Left ventricle myocardium superior (tissue), 1 donor: Measurements from ENCODE around the gene NADK2. TPM values are rescaled to one million over a fixed set of nuclear protein-coding genes. Genes with fewer than 3 reads are reported as not detected.

ENCODE experiments used
- ATAC-seq: fragments of 200-7000 bp; cut with Tn5 transposase; one replicate; pipeline ENCODE4 v1.9.1; 2020; ENCODE audit warnings: mild to moderate bottlenecking, moderate library complexity
- DNase-seq: peaks from one replicate; pipeline ENCODE4 v3.0.0-alpha.2; 2020
- intact Hi-C: fragments of 100-400 bp; cut with micrococcal nuclease; formaldehyde crosslinking; loops from one replicate; pipeline ENCODE4 v1.11.0; 2022
- total RNA-seq: library from RNA; stranded (reverse); fragmentation: NEBNext Ultra II Directional; extraction: Animal tissue kit (Norgen Biotek cat#: 25700); gene quantifications from one replicate; pipeline ENCODE4 v1.2.1, GENCODE V29; 2021
- donor health status: DM: no; HTN: yes; CAD: no; lungs with severe emphysema.

Gene NADK2
- total RNA-seq, 1 donor from 2014 or later: 41.3 TPM

DNA sequence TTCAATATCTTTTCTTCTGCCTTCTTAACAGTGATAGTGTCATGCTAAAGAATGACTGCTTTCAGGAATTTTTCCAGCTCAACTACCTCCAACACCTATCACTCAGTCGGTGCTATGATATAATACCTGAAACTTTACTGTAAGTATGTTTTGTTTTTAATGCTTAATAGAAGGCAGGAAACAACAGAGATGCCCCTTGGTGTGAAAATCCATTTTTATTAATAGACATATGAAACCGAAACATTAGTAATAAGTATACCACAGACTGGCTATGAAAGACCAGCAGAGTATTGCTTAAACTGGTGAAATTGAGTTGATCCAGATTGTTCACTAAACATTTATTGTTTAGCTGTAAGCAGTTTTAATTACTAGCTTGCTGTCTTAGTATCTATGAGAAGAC, 64.6 kb downstream of the NADK2 start:
- intact Hi-C loops: no loop called here

DNA sequence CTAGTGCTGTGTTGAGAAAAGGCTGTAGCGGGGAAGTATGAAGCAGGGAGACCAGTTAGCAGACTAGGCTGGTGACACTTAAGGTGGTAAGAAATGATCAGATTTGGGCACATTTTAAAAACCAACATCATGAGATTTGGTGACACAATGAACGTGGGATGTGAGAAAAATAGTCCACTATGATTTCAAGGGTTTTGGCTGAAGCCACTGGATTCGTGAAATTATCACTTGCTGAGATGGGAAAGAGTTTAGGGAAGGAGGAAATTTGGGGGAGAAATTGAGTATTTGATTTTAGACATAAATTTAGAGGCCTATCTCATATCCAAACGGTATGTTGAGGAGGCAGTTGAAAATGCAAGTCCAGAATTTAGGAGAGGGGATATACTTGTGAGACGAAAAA, 66.7 kb downstream of the NADK2 start:
- intact Hi-C loops: no loop called here
- DNase-seq: no peak
- no peak for ATAC-seq

More for the DNA sequence above, 64.6 kb downstream of the NADK2 start:
- DNase-seq (no peak), ATAC-seq (no peak)

DNA sequence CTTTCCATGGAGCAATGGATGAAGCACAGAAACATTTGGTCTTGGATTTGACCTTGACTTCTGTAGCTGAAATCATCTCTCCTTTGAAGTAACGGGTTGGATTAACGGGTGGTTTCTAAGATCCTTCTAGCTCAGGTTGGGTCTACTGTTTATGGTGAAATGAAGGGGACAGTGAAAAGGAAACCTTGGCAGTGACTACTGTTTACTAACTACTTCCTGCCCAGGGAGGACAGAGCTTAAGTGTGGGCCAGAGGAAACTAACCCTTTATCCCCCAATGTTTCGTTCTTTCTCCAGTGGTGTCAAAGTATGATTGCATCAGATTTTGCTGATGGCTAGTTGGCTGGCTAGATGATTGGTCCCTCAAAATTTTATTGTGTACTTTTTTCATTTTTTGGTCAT, 67.6 kb downstream of the NADK2 start:
- intact Hi-C loops: no loop called here
- DNase-seq: no peak
- ATAC-seq: no peak

DNA sequence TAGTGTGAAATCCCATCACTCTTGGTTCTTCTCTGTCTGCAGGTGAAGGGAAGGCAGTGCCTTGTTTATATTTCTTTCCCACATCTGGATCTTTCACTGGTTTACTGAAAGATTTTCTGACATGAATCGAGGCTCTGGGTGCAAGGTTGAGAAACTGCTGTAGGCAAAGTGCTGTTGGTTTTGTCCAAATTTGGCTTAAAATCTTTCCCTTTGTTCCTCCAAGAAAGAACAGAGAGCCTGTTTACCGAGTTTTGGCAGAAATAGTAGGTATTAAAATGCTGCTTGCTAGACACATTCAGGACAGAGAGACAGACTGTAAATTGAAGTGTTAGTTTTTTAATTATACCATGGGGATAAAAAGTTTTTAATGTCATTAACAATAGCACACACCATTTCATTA, 68.3 kb downstream of the NADK2 start:
- ATAC-seq (no peak), DNase-seq (no peak)
- intact Hi-C loops: no loop called here

DNA sequence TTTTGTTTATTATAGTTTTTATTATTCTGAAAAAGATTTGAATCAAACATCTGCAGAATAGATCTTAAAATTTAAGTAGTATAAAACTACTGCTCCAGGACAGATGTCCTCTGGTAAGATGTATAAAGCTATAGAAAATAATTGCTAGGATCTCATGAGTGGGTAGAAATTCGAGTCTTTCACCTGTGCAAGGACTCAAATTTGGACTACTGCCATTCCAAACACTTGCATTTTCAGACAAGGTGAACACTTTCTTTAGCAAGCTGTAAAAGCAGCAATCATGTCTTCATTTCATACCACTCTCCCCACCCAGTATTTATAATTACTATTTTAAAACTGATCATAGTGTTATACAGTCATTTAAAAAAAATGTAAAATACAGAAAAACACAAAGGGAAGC, 69.1 kb downstream of the NADK2 start:
- no peak for ATAC-seq
- intact Hi-C loops: no loop called here
- DNase-seq: no peak

DNA sequence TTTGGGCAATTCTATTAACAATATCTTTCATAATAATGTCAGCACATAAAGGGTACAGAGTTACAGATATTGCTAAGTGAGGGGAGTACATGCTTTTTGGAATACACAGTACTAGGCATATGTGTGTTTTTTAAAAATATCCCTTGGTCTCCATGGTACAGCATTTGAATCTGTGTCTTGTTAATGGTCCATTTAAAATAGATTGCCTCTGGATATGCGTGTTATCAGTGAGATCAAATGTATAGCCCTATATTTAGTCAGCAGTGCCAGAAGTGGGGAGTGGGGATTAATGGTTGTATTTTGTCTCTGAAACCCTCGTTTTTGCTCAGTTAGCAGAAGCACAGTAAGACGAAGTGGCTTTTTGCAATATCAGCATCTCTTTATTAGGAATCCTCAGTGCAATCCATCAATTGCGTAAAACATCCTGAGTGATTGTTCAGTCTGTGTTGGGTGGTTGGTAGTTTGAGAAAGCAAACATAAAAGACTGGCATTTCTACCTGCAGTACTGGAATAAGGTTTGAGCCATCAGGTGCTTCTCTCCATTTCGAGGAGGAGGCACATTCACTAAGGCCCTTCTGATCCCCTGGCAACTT, 70.8 kb downstream of the NADK2 start:
- ATAC-seq (no peak), DNase-seq (no peak)
- intact Hi-C loops: no loop called here

DNA sequence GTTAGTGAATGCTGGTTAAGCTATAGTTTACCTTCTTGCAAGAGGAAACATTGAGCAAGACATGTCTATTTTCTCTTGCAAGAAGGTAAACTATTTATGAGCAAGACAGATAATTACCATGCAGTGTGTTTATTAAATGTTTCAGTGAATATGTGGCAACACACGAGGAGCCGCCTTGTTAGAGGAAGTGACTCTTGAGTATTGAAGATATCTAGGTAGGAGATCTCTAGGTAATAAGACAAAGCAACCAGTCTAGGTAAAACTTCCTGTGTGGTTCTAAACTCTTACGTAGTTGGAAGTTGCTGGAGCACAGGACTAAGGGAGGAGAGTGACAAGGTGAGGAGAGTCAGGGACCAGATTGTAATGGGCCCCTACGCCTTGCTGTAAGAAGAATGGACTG, 73.0 kb downstream of the NADK2 start:
- intact Hi-C loops: no loop called here
- no peak for ATAC-seq
- no peak for DNase-seq

DNA sequence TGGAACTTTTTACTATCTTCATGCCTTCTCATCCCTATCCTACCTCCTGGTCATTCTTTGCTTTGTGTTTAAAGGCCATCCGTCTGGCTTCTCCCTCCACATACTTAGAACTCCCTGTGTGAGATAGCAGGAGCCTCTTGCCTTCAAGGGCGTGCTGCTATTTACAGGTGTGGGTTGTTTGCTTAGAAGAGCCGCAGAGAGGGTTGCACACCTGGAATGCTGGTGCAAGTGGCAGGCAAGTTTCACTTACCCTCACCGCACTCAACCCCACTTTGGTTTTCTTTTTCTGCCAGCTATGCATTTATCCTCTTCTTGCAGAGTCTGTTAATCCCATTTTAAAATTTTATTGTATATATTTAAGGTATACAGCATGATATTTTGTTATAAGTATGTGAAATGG, 77.3 kb downstream of the NADK2 start:
- ATAC-seq (no peak), DNase-seq (no peak)
- intact Hi-C loops: no loop called here

DNA sequence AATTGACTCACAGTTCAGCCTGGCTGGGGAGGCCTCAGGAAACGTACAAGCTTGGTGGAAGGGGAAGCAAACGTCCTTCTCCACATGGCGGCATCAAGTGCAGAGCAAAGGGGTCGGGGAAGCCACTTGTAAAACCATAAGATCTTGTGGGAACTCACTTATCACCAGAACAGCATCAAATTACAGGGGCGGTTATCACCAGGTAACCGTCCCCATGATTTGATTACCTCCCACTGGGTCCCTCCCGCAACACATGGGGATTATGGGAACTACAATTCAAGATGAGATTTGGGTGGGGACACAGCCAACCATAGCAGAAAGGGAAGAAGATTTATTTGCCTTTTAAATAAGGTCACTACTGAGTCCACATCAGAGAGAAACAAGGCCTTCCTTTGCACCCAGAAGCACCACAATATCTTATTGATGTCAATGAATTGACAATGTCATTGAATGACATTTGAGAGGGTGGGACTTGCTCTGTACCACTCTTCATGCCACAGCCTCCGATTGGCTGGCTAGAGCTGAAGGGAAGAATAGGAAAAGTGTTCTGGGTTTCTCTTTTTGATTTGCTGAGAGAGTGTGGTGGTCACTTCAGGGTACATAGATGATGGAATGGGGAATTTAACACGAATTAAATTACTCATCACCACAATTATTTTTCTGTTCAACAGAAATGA, 78.8 kb downstream of the NADK2 start:
- no peak for DNase-seq
- intact Hi-C loops: no loop called here
- no peak for ATAC-seq

DNA sequence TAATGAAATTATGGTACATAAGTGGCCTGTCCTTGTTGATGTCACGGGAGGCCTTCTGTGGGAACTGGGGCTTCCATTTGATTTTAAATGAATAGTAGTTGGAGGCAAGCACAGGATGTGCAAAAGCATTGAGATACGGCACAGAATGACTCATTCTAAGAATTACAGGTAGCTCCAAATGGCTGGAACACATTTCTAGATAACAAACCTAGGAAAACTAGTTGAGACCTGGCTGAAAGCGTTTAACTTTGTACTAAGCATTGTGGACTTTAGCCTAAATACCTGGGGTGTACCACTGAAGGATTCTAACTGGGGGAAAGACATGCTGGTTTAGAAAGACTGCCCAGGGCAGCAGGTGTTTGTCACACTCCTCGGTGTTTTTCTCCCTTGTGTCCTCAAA, 80.4 kb downstream of the NADK2 start:
- DNase-seq (no peak), ATAC-seq (no peak)
- intact Hi-C loops: no loop called here

DNA sequence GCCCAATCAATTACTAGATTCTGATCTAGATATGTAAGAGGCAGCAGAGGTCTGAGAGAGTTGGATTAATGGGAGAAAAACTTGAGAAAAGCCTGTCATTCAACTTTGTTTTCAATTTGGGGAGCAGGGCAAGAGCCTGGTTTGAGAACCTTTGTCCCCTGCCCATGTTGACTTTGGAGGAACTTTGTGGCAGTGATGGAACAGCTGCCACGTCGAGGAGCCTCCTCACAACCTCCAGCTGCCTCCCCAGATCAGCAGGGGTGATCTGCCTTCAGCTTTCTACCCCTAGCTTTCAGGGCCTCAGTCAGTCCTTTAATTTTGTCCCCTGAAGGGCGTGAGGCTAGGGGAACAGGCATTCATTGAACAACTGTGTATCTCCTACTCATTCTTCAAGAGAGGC, 81.1 kb downstream of the NADK2 start:
- DNase-seq (no peak), ATAC-seq (no peak)
- intact Hi-C loops: no loop called here

DNA sequence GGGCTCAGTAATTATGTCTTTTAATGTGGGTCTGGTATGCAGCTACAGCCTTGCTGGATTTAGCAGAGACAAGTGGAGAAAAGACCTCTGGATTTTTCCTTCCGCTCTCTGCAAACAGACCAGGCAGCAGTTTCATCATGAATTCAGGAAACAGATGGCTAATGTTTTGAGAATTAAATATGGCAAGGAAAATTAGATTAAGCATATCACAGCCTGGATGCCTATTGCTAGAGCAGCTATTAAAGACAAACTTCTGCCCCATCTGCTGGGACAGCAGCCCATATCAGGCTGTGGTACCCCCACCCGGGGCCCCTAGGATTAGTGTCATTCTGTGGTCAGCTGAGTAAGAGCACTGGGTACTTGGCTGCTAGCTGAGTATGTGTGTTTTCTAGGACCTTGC, 83.6 kb downstream of the NADK2 start:
- ATAC-seq (no peak), DNase-seq (no peak)
- intact Hi-C loops: no loop called here

DNA sequence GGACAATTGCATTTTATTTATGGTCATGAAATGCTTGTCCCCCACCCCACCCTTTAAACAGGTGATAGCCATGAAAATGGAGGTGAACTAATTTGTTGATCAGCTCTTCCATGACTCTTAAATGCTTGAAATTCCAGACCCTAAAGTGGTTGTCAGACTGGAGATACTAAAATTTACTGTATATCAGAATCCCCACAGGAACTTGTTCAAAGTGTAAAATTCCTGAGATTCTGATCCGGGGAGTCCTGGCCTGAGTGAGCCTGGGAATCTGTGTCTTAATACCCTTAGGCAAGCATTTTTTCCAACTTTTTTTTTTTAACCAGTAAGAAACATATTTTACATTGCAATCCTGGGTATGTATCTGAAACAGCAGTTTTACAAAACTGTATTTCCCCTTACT, 85.1 kb downstream of the NADK2 start:
- ATAC-seq (no peak), DNase-seq (no peak)
- intact Hi-C loops: no loop called here

DNA sequence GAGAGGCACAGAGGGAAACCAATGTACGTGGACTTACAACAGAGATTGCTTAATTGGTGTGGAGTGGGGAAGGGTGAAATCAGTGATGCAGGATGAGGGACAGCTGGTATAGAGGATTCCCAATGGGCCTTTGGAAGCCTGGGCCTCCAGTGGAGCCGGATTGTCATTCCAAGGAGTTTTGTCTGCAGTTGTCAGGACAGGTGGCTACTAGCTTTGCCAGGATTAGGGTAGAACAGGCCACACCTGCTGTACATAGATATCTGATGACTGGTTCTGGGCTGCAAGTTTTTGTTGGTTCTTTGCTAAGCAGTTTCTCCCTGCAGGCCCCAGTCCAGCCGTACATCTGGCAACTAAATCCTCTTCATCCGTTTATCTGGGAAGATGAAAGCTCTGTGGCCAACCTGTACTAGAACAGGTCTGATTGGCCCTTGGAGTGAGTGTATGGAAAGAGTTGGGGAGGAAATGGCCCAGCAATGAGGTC, 85.6 kb downstream of the NADK2 start:
- no peak for ATAC-seq
- DNase-seq: no peak
- intact Hi-C loops: no loop called here

DNA sequence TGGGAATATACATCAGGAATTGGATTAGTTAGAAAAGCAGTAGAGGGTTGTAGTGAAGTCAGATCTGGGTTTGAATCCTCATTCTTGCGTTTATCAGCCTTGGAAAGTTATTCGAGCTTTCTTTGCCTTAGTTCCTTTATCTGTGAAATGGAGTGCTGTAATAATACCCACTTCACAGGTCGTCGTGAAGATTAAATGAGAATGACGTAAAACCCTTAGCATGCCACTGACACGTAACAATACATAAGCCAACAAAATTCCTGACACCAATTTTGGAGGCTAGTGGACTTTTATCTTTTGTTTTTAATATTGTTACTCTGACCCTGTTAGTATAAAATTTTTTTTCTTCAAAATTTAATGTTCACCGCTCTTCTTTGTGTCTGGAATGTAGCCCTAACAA, 86.4 kb downstream of the NADK2 start:
- intact Hi-C loops: no loop called here
- ATAC-seq (no peak), DNase-seq (no peak)

DNA sequence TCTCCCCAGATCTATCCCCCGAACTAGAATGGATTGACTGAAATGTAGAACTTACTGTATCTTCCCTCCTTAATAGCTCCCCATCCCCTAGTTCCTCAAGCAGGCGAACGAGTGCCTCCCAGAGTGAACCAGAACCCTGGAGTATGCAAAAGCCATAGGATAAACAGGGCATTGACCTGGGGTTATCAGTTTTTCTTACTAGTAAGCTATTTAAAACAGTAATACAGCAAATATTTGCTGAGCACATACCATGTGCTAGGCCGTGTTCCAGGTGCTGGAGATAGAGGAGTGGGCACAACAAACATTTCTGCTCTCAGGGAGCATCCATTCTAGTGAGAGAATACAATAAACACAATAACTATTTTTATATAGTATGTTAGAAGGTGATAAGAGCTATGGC, 88.0 kb downstream of the NADK2 start:
- no peak for DNase-seq
- no peak for ATAC-seq
- intact Hi-C loops: no loop called here

DNA sequence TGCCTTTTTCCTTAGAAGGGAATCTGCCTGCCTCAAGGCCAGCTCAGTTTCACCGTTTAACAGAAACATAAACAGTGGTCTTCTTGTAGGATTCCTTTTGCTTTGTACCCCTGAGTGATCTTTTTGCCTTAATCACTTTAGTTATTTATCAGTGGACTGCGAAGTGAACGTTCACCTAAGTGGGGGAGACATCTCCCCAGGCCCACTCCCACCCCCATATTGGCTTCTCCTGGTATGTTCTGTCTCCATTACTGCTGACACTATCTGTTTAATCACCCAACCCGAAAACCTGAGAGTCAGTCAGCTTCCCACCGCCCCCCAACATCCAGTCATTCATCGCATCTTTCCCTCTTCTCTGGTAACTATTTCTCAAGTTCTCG, 88.4 kb downstream of the NADK2 start:
- intact Hi-C loops: no loop called here
- DNase-seq (no peak), ATAC-seq (no peak)

DNA sequence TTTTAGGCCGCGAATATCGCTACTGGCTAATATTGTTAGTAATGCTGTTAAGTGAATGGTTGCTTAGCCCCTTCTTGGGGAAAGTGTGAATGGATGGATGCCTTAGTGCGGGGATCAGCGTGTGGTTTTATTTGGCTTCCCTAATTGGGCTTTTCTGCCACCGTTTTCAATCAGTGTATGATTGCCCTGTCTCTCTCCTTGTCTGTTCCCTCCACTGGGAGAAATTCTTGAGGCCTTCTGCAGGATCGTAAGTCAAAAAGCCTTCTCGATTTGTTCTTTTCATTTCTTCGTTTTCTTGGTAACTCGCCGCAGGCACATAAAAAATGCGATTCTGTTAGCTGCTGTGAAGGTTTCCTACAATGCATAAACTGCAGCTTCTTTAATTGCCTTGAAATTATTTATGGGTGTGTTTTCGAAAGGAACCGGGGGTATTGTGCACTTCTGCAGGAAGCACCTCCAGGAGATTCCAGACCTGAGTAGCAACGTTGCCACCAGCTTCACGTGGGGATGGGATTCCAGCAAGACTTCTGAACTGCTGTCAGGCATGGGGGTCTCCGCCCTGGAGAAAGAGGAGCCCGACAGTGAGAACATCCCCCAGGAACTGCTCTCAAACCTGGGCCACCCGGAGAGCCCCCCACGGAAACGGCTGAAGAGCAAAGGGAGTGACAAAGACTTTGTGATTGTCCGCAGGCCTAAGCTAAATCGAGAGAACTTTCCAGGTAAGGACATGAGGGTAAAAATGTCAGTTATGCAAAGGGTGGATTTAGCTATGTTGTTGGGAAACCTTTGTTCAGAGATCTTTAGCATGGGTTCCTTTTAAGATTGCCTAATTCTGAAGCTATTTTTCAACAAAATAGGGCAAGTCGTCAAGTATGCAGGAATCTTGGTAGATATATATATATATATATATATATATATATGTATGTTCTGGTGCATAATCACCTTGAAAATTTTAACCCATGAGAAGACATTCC, 89.1 kb downstream of the NADK2 start:
- intact Hi-C loops: no loop called here
- DNase-seq (no peak), ATAC-seq (peak; percentile 8)

DNA sequence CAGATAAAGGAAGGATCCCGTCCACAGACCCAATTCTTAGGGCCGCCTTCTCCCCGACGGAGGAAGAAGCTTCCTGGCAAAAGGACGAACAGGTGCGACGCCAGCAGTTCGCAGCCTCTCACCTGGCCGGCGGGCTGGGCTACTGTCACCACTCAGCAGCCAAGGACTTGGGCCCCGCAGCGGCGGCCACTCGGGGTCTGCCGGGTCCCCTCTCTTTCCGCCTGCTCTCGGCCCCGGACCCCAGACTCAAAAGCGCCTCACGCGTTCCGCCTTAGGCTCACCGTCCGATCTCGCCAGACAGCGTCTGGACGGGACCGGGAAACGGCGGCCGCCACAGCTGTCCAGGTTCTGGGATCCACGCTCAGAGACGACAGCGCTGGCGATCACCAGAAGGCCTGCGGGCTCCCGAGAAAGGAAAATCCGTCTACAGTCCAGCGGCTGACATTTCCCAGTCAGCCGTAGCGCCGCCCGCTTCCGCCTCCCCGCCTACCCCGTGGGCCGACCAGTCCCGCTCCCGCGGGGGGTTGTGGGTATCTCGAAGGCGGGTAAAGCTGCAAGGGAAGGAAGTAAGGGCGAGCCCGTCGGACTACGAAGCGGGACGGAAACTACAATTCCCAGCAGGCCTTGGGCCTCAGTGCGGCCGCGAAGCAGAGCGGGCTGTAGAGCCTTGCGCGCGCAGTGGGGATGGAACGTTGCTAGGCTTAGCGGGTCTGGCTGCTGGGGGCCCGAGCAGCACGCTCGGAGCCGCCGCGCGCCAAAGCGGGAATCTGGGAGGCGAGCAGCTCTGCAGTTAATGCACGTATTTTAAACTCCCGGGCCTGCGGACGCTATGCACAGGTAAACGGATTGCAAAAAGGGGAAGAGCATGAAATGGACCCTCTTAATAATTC, 90.0 kb downstream of the NADK2 start, which contains the start of the genes LMBRD2 and SKP2:
LMBRD2 (minus strand) TSS at position 454 of the 890 bp plus-strand sequence. CDS start 8,538 bp downstream, outside the sequence.
SKP2 (plus strand) TSS at position 678 of the 890 bp plus-strand sequence; CDS start at position 830, 152 bp downstream.
- DNase-seq (peak; percentile 98), ATAC-seq (peak; percentile 99)
- intact Hi-C loops: no loop called here
